Cerebellar nuclear complex (tissue), 1 donor: Measurements from ENCODE around the gene AUTS2.

ENCODE experiments used
- DNase-seq, 2 experiments: peaks; one replicate each; lab custom pipeline; 2025; lab: John Stamatoyannopoulos, UW

The AUTS2 gene

DNA sequence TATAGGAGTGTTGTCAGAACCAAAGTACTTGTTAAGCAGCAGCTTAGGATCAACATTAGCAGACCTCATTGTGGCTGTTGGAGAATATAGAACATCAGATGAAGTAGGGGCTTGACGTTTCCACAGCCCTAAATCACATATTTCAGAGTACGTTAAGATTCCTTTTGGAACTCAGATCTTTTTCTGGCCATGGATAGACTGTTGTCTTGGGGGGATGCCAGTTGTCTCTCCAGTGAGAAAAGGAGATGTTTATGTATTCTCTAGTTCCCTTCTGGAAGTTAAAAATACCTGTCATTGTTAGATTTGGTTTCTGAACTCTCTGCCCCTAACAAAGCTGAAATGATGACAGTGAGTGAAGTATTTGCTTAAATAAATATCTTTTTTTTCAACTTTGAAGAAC lies 191.3 kb downstream of the AUTS2 start:
- DNase-seq, result no peak

GRCh38 chr7:69790977-69791724 lies 192.9 kb downstream of the AUTS2 start:
- no peak for DNase-seq

DNA sequence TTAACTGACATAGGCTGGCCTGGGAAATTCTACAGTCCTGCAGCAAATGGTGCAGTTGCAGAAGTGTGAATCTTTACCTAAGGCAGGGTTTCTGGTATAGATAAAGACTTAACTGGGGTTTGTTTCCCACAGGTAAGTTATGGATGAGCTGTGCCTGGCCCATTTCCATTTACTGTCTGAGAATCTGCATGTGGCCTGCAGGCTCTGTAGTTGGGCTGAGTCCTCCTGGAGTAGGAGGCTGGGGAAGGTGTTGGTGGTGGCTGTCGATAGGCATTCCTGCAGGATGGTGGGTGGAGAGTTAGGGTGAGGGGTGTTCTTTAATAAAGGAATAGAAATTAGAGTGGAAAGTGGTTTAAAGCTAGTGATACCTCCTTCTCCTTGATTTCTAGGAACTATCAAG lies 193.5 kb downstream of the AUTS2 start:
- no peak for DNase-seq

- no peak for DNase-seq
These were observed 197.7 kb downstream of the AUTS2 start for GRCh38 chr7:69795932-69796331.

DNA sequence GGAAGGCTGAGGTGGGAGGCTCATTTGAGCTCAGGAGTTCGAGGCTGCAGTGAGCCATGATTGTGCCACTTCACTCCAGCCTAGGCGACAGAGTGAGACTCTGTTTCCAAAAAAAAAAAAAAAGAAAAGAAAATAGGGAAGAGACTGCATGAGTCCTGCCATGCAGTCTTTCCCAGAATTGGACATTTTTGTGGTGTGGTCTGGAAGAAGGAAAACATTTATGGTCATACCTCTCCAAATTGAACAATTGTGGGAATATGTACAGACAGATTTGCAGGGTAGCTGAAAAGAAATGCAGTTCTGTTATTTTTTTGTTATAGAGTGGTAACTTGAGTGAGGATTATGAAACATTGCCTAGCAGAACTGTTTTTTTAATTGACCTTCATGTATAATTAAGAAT lies 198.1 kb downstream of the AUTS2 start:
- DNase-seq, result no peak

GRCh38 chr7:69799048-69799697 lies 200.9 kb downstream of the AUTS2 start:
- no peak for DNase-seq

DNA sequence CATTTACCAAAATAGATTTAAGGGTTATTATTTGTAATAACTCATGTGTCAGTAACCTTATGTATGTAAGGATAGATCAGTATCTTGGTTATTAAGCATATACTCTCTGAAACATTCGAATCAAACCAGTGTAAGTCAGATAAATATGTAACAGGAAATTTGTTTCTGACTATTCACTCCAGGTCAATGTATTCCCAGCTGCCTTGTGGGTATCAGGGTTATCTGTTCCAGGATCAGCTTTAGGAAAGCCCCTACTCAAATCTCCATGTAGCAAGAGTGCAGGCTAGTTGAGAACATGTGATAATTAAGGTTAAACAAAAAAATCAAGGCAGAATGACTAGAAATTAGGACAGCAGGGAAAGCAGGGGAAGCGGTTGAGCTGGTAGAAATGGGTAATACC lies 201.7 kb downstream of the AUTS2 start:
- no peak for DNase-seq

DNA sequence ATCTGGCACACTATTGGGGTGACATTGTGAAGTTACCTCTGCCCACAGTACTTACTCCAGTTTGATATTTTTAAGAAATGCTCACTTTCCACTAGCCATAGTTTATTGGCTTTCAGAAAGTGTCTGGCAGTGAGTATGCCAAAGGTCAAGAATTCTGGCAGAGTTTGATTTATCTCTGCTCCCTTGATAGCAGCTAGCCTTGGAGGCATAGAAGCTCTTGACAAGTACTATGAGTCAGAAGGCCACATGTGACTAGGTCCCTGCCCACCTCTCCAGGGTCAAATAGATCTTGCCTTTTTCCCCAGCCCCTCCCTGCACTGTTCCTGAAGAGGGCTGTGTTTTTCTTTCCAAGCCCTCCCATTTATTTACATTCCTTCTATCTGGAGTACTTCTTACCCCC lies 202.2 kb downstream of the AUTS2 start:
- DNase-seq, result no peak

- DNase-seq, result no peak
These were observed 203.7 kb downstream of the AUTS2 start for GRCh38 chr7:69801729-69802682.

DNA sequence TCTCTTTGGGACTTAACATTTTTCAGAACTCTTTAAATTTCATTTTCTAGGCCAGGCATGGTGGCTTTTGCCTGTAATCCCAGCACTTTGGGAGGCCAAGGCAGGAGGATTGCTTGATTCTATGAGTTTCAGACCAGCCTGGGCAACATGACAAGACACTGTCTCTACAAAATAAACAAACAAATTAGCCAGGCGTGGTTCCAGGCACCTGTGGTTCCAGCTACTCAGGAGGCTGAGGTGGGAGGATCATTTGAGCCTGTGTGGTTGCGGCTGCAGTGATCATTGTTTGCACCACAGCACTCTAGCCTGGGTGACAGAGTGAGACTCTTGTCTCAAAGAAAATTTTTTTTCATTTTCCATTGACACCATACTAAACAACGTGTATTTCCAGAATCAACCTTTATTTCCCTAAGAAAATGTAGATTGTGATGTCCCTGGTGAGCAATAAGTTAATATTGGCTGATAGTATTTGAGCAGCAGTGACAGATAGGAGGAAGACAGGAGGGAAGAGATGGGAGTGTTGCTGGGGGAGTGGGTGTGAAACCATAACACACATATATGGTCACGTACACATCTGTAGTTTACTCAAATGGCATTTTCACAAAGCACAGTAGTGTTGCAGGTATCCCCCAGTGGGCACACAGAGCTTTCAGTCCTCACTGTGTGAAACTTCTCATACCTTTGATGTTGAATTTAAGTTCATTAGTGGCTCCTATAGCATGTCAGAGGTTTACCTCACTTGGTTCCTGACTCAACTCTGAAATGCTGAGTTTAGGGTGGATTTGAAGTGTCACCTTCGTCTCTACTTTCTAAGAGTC lies 205.6 kb downstream of the AUTS2 start:
- DNase-seq, result no peak

DNA sequence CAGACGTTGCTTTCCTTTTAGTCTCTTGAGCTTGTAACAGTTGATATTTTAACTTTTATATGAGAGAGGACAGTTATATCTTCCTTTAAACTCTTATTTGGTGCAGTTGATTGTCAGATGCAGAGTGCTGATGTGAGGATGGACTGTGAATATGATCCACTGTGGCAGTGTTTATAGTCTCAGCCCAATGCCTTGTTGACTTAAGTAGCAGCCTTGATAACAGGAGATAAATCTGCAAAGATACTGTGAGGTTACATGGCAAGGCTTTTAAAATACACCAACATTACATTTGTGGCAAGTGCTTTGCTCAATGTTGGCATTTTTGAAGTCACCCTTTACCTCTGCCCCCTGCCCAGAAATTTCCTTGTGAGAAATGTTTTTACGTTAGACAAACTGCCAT lies 206.7 kb downstream of the AUTS2 start:
- DNase-seq, result no peak

GRCh38 chr7:69808391-69808790 lies 210.1 kb downstream of the AUTS2 start:
- no peak for DNase-seq

DNA sequence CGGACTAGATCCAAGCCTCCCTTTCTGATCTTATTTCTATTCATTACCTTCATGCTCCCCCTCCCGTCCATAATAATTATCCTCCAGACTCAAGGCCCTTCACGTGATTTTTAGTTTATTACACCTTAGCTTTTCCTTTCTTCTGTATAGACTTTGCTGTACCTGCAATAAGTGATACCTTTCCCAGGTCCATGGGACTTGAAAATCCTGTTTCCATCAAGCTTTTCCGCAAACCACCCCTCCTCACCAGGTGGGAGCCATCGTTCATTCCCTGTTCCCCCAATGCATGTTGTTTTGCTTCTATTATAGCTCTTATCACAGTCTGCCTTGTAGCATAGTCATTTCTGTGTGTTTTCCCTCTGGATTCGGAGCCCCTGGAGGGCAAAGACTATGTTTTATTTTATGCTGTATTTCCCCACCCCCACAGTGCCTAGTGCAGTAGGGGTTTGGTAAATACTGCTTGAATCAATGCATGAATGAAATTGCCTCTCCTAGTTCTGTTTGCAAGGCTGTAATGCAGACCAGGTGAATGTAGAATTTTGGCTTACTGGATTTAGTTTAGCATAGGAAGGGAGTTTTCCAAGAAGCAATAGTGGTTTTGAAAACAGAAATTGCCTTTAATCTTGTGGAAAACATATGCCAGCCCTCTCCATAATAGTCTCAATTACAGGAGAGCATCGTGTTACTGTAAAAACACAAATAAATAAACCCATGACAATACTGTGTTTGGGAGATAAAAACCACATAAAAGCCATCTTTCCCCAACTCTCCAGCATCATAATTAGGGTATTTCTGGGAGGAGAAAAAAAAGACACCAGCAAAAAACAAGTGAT lies 213.4 kb downstream of the AUTS2 start:
- no peak for DNase-seq

DNA sequence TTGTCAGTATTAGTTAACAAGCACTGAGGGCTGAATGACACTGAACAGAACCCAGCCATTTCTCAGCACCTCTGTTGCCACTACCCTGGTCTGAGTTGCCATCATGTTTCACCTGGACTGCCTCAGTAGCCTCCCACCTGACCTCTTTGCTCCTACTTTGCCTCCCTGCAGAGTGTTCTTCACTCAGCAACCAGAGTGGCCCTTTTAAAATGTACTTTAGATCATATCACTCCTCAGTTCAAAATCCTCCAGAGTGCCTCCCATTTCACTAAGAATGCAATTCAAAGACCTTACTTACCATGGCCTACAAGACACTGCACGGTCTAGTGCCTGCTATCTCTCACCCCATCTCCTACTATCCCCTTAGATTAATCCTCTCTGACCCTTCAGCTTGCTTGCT lies 214.5 kb downstream of the AUTS2 start:
- DNase-seq, result no peak

- no peak for DNase-seq
These were observed 215.5 kb downstream of the AUTS2 start for GRCh38 chr7:69813637-69814240.

DNA sequence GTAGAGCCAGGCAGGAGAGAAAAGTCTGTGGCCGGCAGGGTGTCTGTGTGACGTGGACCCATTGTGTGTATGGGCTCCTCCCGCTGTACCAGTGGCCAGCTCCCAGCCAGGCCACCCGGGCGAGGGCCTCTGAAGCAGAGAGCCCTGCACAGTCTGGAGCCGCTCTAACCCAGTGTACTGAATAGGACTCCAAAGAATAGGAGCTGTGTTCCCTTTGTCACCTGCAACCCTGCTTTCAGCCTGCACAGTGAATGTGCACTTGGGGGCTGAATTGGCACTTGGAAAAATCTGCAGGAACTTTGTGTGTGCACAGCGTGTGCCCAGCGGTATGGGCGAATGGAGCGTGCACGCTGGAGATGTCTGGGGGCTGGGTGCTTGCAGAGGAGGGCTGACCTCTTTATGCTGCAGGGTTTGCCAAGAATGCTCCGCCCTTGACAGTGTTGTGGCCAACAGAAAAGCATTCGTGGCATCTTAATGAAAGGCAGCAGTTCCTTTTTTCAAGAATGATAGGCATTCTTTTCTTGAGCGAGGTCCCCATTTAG lies 216.2 kb downstream of the AUTS2 start:
- no peak for DNase-seq

- no peak for DNase-seq
These were observed 218.2 kb downstream of the AUTS2 start for GRCh38 chr7:69816501-69816900.

- no peak for DNase-seq
These were observed 218.8 kb downstream of the AUTS2 start for GRCh38 chr7:69817121-69817520.

GRCh38 chr7:69817841-69818635 lies 219.8 kb downstream of the AUTS2 start:
- no peak for DNase-seq
